GM23338 (cell line): Measurements from ENCODE around the gene FCHSD2. TPM values are rescaled to one million over a fixed set of nuclear protein-coding genes. Genes with fewer than 3 reads are reported as not detected.

Experiments used
- CREB1 ChIP-seq: fragments of 250-450 bp; sonication (Bioruptor Pico); IDR thresholded peaks from 2 replicates; pipeline ENCODE4 v1.5.0; 2020; ENCODE audit warnings: low read depth, mild to moderate bottlenecking, moderate library complexity
- CTCF ChIP-seq, 2 experiments: fragments of 200-600 bp in 1 of 2; sonication (generic) in 1 of 2; conservative IDR thresholded peaks; 2 replicates each; pipeline versions ENCODE4 v1.5.1 to v1.6.1; 2016 to 2017; ENCODE audit warnings: antibody characterized with exemption in 2 of 2, low read depth in 2 of 2, mild to moderate bottlenecking in 2 of 2, moderate library complexity in 1 of 2
- EZH2 ChIP-seq: fragments of 200-600 bp; sonication (generic); IDR thresholded peaks from one replicate; pipeline ENCODE4 v1.8.0; 2017; ENCODE audit warnings: antibody characterized with exemption, mild to moderate bottlenecking, low read depth; ENCODE audit not compliant: unreplicated experiment
- JUNB ChIP-seq: IDR thresholded peaks from one replicate; pipeline ENCODE4 v1.6.1; 2016; ENCODE audit warnings: antibody characterized with exemption; ENCODE audit not compliant: unreplicated experiment
- POLR2AphosphoS5 ChIP-seq: IDR thresholded peaks from 2 replicates; pipeline ENCODE4 v1.6.1; 2016; ENCODE audit warnings: antibody characterized with exemption, low read depth
- STAT1 ChIP-seq: IDR thresholded peaks from one replicate; pipeline ENCODE4 v1.6.1; 2016; ENCODE audit warnings: antibody characterized with exemption; ENCODE audit not compliant: unreplicated experiment
- ZNF114 ChIP-seq: fragments of 250-450 bp; sonication (Bioruptor Pico); IDR thresholded peaks from 2 replicates; pipeline ENCODE4 v1.5.0; 2020; ENCODE audit warnings: mild to moderate bottlenecking, moderate library complexity
- polyA plus RNA-seq: library from polyadenylated mRNA; unstranded; fragments of >200 nt; fragmentation: Nextera tagmentation; extraction: Ambion mirVana; gene quantifications from 2 replicates; pipeline ENCODE4 v1.2.1, GENCODE V29; 2016
- total RNA-seq: library from RNA; depleted of rRNA; stranded (reverse); fragments of >200 nt; shearing (Covaris generic); gene quantifications from 2 replicates; pipeline ENCODE4 v1.2.3, GENCODE V29; 2014
- TF ChIP-seq, protein P1 (sequence below): fragments of 250-450 bp; sonication (Bioruptor Pico); IDR thresholded peaks from 2 replicates; pipeline ENCODE4 v1.5.0; 2020; ENCODE audit warnings: mild to moderate bottlenecking, moderate library complexity
- TF ChIP-seq, protein P2 (sequence below): IDR thresholded peaks from one replicate; pipeline ENCODE4 v1.6.1; 2018; ENCODE audit warnings: antibody characterized with exemption; ENCODE audit not compliant: unreplicated experiment

Gene FCHSD2
- total and polyA plus RNA-seq, 2 experiments from 2014 or later, result 3.6 to 5.2 TPM

GRCh38 chr11:72876147-72876546 is 266.0 kb downstream of the FCHSD2 start (continued):
- TF ChIP-seq, protein P1, sequence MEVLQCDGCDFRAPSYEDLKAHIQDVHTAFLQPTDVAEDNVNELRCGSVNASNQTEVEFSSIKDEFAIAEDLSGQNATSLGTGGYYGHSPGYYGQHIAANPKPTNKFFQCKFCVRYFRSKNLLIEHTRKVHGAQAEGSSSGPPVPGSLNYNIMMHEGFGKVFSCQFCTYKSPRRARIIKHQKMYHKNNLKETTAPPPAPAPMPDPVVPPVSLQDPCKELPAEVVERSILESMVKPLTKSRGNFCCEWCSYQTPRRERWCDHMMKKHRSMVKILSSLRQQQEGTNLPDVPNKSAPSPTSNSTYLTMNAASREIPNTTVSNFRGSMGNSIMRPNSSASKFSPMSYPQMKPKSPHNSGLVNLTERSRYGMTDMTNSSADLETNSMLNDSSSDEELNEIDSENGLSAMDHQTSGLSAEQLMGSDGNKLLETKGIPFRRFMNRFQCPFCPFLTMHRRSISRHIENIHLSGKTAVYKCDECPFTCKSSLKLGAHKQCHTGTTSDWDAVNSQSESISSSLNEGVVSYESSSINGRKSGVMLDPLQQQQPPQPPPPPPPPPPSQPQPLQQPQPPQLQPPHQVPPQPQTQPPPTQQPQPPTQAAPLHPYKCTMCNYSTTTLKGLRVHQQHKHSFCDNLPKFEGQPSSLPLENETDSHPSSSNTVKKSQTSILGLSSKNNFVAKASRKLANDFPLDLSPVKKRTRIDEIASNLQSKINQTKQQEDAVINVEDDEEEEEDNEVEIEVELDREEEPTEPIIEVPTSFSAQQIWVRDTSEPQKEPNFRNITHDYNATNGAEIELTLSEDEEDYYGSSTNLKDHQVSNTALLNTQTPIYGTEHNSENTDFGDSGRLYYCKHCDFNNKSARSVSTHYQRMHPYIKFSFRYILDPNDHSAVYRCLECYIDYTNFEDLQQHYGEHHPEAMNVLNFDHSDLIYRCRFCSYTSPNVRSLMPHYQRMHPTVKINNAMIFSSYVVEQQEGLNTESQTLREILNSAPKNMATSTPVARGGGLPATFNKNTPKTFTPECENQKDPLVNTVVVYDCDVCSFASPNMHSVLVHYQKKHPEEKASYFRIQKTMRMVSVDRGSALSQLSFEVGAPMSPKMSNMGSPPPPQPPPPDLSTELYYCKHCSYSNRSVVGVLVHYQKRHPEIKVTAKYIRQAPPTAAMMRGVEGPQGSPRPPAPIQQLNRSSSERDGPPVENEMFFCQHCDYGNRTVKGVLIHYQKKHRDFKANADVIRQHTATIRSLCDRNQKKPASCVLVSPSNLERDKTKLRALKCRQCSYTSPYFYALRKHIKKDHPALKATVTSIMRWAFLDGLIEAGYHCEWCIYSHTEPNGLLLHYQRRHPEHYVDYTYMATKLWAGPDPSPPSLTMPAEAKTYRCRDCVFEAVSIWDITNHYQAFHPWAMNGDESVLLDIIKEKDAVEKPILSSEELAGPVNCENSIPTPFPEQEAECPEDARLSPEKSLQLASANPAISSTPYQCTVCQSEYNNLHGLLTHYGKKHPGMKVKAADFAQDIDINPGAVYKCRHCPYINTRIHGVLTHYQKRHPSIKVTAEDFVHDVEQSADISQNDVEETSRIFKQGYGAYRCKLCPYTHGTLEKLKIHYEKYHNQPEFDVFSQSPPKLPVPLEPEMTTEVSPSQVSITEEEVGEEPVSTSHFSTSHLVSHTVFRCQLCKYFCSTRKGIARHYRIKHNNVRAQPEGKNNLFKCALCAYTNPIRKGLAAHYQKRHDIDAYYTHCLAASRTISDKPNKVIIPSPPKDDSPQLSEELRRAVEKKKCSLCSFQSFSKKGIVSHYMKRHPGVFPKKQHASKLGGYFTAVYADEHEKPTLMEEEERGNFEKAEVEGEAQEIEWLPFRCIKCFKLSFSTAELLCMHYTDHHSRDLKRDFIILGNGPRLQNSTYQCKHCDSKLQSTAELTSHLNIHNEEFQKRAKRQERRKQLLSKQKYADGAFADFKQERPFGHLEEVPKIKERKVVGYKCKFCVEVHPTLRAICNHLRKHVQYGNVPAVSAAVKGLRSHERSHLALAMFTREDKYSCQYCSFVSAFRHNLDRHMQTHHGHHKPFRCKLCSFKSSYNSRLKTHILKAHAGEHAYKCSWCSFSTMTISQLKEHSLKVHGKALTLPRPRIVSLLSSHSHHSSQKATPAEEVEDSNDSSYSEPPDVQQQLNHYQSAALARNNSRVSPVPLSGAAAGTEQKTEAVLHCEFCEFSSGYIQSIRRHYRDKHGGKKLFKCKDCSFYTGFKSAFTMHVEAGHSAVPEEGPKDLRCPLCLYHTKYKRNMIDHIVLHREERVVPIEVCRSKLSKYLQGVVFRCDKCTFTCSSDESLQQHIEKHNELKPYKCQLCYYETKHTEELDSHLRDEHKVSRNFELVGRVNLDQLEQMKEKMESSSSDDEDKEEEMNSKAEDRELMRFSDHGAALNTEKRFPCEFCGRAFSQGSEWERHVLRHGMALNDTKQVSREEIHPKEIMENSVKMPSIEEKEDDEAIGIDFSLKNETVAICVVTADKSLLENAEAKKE (CRISPR knock-in tag), result no peak
- no peak for TF ChIP-seq EZH2
- TF ChIP-seq CREB1 (CRISPR knock-in tag), result no peak
- TF ChIP-seq ZNF114, result no peak
- TF ChIP-seq, protein P2, sequence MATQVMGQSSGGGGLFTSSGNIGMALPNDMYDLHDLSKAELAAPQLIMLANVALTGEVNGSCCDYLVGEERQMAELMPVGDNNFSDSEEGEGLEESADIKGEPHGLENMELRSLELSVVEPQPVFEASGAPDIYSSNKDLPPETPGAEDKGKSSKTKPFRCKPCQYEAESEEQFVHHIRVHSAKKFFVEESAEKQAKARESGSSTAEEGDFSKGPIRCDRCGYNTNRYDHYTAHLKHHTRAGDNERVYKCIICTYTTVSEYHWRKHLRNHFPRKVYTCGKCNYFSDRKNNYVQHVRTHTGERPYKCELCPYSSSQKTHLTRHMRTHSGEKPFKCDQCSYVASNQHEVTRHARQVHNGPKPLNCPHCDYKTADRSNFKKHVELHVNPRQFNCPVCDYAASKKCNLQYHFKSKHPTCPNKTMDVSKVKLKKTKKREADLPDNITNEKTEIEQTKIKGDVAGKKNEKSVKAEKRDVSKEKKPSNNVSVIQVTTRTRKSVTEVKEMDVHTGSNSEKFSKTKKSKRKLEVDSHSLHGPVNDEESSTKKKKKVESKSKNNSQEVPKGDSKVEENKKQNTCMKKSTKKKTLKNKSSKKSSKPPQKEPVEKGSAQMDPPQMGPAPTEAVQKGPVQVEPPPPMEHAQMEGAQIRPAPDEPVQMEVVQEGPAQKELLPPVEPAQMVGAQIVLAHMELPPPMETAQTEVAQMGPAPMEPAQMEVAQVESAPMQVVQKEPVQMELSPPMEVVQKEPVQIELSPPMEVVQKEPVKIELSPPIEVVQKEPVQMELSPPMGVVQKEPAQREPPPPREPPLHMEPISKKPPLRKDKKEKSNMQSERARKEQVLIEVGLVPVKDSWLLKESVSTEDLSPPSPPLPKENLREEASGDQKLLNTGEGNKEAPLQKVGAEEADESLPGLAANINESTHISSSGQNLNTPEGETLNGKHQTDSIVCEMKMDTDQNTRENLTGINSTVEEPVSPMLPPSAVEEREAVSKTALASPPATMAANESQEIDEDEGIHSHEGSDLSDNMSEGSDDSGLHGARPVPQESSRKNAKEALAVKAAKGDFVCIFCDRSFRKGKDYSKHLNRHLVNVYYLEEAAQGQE, result no peak
- TF ChIP-seq JUNB, result no peak
- TF ChIP-seq STAT1, result no peak
- no peak for TF ChIP-seq POLR2AphosphoS5
- no peak for TF ChIP-seq CTCF (conservative IDR thresholded peaks at IDR 0.05; ENCODE audit: low read depth in 2 of 2)
